CD4-positive, alpha-beta T cell (primary cell): Measurements from ENCODE around the gene CSTF3. TPM values are rescaled to one million over a fixed set of nuclear protein-coding genes. Genes with fewer than 3 reads are reported as not detected.
"Not testable (repeated sequence)": the region's sequence is repeated elsewhere in the genome, so short reads cannot be mapped to it uniquely, and the experiment has no call there.

Experiments used
- ATAC-seq: fragments of 200-7000 bp; cut with Tn5 transposase; one replicate; pipeline ENCODE4 v1.10.0; 2022; ENCODE audit warnings: mild to moderate bottlenecking; ENCODE audit not compliant: poor library complexity
- CTCF ChIA-PET: fragments of 350-600 bp; sonication (Branson Sonifier 250); formaldehyde crosslinking; loops from one replicate; lab custom pipeline; 2021; ENCODE audit warnings: antibody characterized with exemption, inconsistent platforms; lab: Charles Lee
- POLR2A ChIA-PET: fragments of 350-600 bp; sonication (Branson Sonifier 250); formaldehyde crosslinking; loops from one replicate; lab custom pipeline; 2021; ENCODE audit warnings: antibody characterized with exemption, inconsistent platforms; lab: Charles Lee
- DNase-seq, 14 experiments: peaks; one replicate each; pipeline ENCODE4 v3.0.0-alpha.2; 2013 to 2020; ENCODE audit warnings: mixed read lengths in 2 of 14
- H3K27ac ChIP-seq, 2 donors: one replicate each; pipeline versions ENCODE4 v1.5.1 to v1.7.0; 2013; ENCODE audit warnings: low read length in 2 of 2, low read depth in 1 of 2, mild to moderate bottlenecking in 1 of 2
- H3K27me3 ChIP-seq, 2 experiments: 1 replicate in 1 of 2; 2 replicates in 1 of 2; pipeline versions ENCODE4 v1.6.1 to v1.7.0; 2013; ENCODE audit warnings: low read length in 2 of 2, control low read depth in 1 of 2, mild to moderate bottlenecking in 1 of 2, moderate library complexity in 1 of 2; ENCODE audit not compliant: insufficient read depth in 2 of 2, control insufficient read depth in 1 of 2
- H3K36me3 ChIP-seq: one replicate; pipeline ENCODE4 v1.6.1; 2013; ENCODE audit warnings: low read length, control low read depth; ENCODE audit not compliant: insufficient read depth
- H3K4me1 ChIP-seq: one replicate; pipeline ENCODE4 v1.6.1; 2013; ENCODE audit warnings: low read length, control low read depth; ENCODE audit not compliant: insufficient read depth
- H3K4me3 ChIP-seq: one replicate; pipeline ENCODE4 v1.5.1; 2013; ENCODE audit warnings: mild to moderate bottlenecking, low read length, moderate library complexity
- H3K9me3 ChIP-seq, 2 experiments: 1 replicate in 1 of 2; 2 replicates in 1 of 2; pipeline versions ENCODE4 v1.6.1 to v1.7.0; 2013; ENCODE audit warnings: low read length in 2 of 2, mild to moderate bottlenecking in 2 of 2, control low read depth in 1 of 2, moderate library complexity in 1 of 2; ENCODE audit not compliant: control insufficient read depth in 1 of 2, insufficient read depth in 1 of 2
- H3K27ac Mint-ChIP-seq: one replicate; pipeline ENCODE4 v1.8.0; 2020; ENCODE audit warnings: mixed read lengths
- H3K27me3 Mint-ChIP-seq: one replicate; pipeline ENCODE4 v1.8.0; 2021; ENCODE audit warnings: mixed read lengths
- H3K36me3 Mint-ChIP-seq: one replicate; pipeline ENCODE4 v1.8.0; 2021; ENCODE audit warnings: low read depth, mixed read lengths
- H3K4me1 Mint-ChIP-seq: one replicate; pipeline ENCODE4 v1.8.0; 2021; ENCODE audit warnings: low read depth, mixed read lengths
- H3K4me3 Mint-ChIP-seq: one replicate; pipeline ENCODE4 v1.8.0; 2020; ENCODE audit warnings: mild to moderate bottlenecking, mixed read lengths
- H3K9me3 Mint-ChIP-seq: one replicate; pipeline ENCODE4 v1.8.0; 2020; ENCODE audit warnings: mixed read lengths
- CTCF ChIP-seq: fragments of 200-600 bp; IDR thresholded peaks from one replicate; pipeline ENCODE4 v1.8.0; 2022; ENCODE audit warnings: antibody characterized with exemption, mild to moderate bottlenecking
- intact Hi-C, 2 experiments: fragments of 100-400 bp; cut with DNase I in 1 of 2; cut with micrococcal nuclease in 1 of 2; formaldehyde crosslinking; loops; one replicate each; pipeline versions ENCODE4 v1.15.1 to v1.9.0; 2023 to 2025; cut with DNase I, micrococcal nuclease
- total RNA-seq, 174 experiments: library from RNA in 2 of 174; stranded (reverse) in 2 of 174; gene quantifications; one replicate each; pipeline ENCODE4 v1.2.3 and lab custom pipeline; 2021 to 2026

Gene CSTF3
- total RNA-seq, 2 experiments from 2014 or later: 6.4 to 9.9 TPM

GRCh38 chr11:33162831-33163230 lies 1.6 kb upstream of the CSTF3 start:
- DNase-seq: no peak
- no peaks in the 10 kb centered on the region for H3K27me3 ChIP-seq
- intact Hi-C loops: loop anchor here (5.0 to 10.0 kb wide), 6 partner anchors 126 to 1194 kb away; partner anchors contain the start of genes ABTB2 (in 1 of the 2), C11orf91 (in 1 of the 2), EIF3M (in 1 of the 2) and QSER1 (in 1 of the 2)
- H3K36me3 Mint-ChIP-seq: peaks cover 30% of the 10 kb centered on the region
- peak overlapping the region; percentile 61 for H3K27ac Mint-ChIP-seq
- no peaks in the 10 kb centered on the region for H3K9me3 Mint-ChIP-seq
- H3K4me1 ChIP-seq: peaks cover 19% of the 10 kb centered on the region
- POLR2A ChIA-PET: no interaction called here
- peaks cover 48% of the 10 kb centered on the region for H3K4me1 Mint-ChIP-seq
- ATAC-seq: no peak
- no peaks in the 10 kb centered on the region for H3K9me3 ChIP-seq
- no peaks in the 10 kb centered on the region for H3K36me3 ChIP-seq
- no peak overlapping the region for H3K27ac ChIP-seq
- H3K27me3 Mint-ChIP-seq: no peaks in the 10 kb centered on the region
- H3K4me3 ChIP-seq: no peak overlapping the region
- TF ChIP-seq CTCF: no peak
- CTCF ChIA-PET: no interaction called here
- peak overlapping the region; percentile 82 for H3K4me3 Mint-ChIP-seq

- H3K36me3 Mint-ChIP-seq: peaks cover 42% of the 10 kb centered on the region
- Histone ChIP-seq H3K36me3 (no peaks in the 10 kb centered on the region), H3K4me1 (peaks cover 19% of the 10 kb centered on the region), H3K27me3 (no peaks in the 10 kb centered on the region), H3K4me3 (peak overlapping the region; percentile 99), H3K9me3 (no peaks in the 10 kb centered on the region), H3K27ac (no peak overlapping the region)
- peaks cover 69% of the 10 kb centered on the region for H3K4me1 Mint-ChIP-seq
- no peaks in the 10 kb centered on the region for H3K27me3 Mint-ChIP-seq
- intact Hi-C loops: loop anchor here (2.0 to 10.0 kb wide), 9 partner anchors 96 to 1197 kb away; partner anchors contain the start of genes ABTB2 (in 1 of the 2), C11orf91 (in 1 of the 2), EIF3M (in 1 of the 2) and HIPK3 (in 1 of the 2)
- CTCF ChIA-PET: no interaction called here
- peak overlapping the region; percentile 92 for H3K27ac Mint-ChIP-seq
- ATAC-seq (no peak), DNase-seq (no peak)
- no peaks in the 10 kb centered on the region for H3K9me3 Mint-ChIP-seq
- POLR2A ChIA-PET: interaction anchor here (1.3 to 2.1 kb wide), 5 partner anchors 97 to 268 kb away, joined by 3 to 11 read pairs (median 6); partner anchors contain the start of genes HIPK3, QSER1 and TCP11L1
- TF ChIP-seq CTCF: no peak
- peak overlapping the region; percentile 99 for H3K4me3 Mint-ChIP-seq
These were observed 693 bp downstream of the CSTF3 start for GRCh38 chr11:33160587-33160986.

DNA sequence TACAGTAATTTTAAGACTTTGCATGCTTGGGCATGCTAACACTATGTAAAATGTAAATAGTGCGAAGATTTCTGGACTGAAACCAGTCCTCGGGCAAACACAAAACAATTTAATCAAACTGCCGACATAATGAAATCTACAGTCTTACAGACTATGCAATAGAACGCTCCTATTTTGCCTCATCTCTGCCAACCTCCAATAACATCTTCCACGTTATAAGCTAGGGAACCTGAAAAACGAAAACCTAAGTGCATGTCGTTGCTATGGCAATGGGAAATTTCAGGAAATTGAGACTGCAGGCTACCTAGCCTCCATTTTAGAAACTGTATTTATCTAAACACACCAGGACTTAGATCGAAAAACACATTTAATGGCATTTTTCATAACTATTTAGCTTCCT lies 1.1 kb downstream of the CSTF3 start:
- ATAC-seq: no peak
- no peak overlapping the region for H3K27ac ChIP-seq

GRCh38 chr11:33159378-33159867 lies 1.9 kb downstream of the CSTF3 start:
- intact Hi-C loops: not testable (repeated sequence)

More for the DNA sequence above, 1.1 kb downstream of the CSTF3 start:
- Histone ChIP-seq H3K4me3 (peak overlapping the region; percentile 99), H3K4me1 (peaks cover 19% of the 10 kb centered on the region), H3K36me3 (no peaks in the 10 kb centered on the region), H3K9me3 (no peaks in the 10 kb centered on the region), H3K27me3 (no peaks in the 10 kb centered on the region)
- ChIA-PET POLR2A (interaction anchor here (2.0 to 2.1 kb wide), 2 partner anchors 99 to 121 kb away, joined by 6 to 11 read pairs; partner anchors contain the start of gene TCP11L1), CTCF (no interaction called here)
- peak in 3 of 14 experiments; percentile 40 to 55 (median 49) for DNase-seq
- no peak for TF ChIP-seq CTCF
- Mint-ChIP-seq H3K27ac (peak overlapping the region; percentile 92), H3K36me3 (peaks cover 46% of the 10 kb centered on the region), H3K4me3 (peak overlapping the region; percentile 99), H3K27me3 (no peaks in the 10 kb centered on the region), H3K9me3 (no peaks in the 10 kb centered on the region), H3K4me1 (peaks cover 72% of the 10 kb centered on the region)
- intact Hi-C loops: loop anchor here (2.0 to 10.0 kb wide), 9 partner anchors 97 to 1197 kb away; partner anchors contain the start of genes ABTB2 (in 1 of the 2), C11orf91 (in 1 of the 2), EIF3M (in 1 of the 2) and HIPK3 (in 1 of the 2)

More at GRCh38 chr11:33159378-33159867, 1.9 kb downstream of the CSTF3 start:
- H3K36me3 ChIP-seq, H3K27me3 ChIP-seq, DNase-seq, H3K27ac ChIP-seq, ATAC-seq, H3K9me3 ChIP-seq, H3K9me3 Mint-ChIP-seq, H3K27me3 Mint-ChIP-seq, CTCF ChIA-PET: not testable (repeated sequence)
- peak overlapping the region; percentile 92 for H3K27ac Mint-ChIP-seq
- Histone ChIP-seq H3K4me3 (peak overlapping the region; percentile 99), H3K4me1 (peaks cover 19% of the 10 kb centered on the region)
- H3K36me3 Mint-ChIP-seq: peaks cover 51% of the 10 kb centered on the region
- H3K4me1 Mint-ChIP-seq: peaks cover 78% of the 10 kb centered on the region
- peak overlapping the region; percentile 99 for H3K4me3 Mint-ChIP-seq
- POLR2A ChIA-PET: interaction anchor here (0.7 kb wide), 1 partner anchor 14 kb away, joined by 4 read pairs; no protein-coding TSS in a partner anchor
